HG02885 (cell line): ENCODE measurements around the gene ARG2.
A peak's percentile ranks its signal among the peaks of the same experiment; 100 is the strongest.
"Not testable (repeated sequence)": the region's sequence is repeated elsewhere in the genome, so short reads cannot be mapped to it uniquely, and the experiment has no call there.

Experiments used
- ATAC-seq: cut with Tn5 transposase; IDR thresholded peaks from one replicate; pipeline ENCODE4 v1.9.1; 2021; ENCODE audit warnings: mild to moderate bottlenecking; ENCODE audit not compliant: unreplicated experiment, poor library complexity

ARG2 gene

GRCh38 chr14:67583711-67584644 lies 35.7 kb upstream of the ARG2 start:
- peak; percentile 67 for ATAC-seq

DNA sequence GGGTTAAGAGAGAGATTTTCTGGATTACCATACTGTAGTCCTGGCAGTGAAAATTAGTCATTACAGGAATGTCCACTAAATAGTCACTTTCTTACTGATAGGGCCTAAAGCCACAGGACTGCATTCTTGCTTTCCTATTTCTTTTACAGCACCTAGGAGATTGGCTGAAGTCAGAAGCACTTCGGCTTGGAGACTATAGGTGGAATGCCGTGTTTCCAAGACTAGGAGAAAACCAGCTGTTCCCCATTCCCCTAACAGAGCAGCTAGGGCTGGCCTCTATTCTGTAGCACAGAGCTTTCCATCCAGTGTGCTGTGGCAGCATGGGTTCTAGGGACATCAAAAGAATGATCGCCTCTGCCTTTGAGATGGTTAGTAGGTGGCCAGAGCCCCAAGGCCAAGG lies 34.7 kb upstream of the ARG2 start:
- no peak for ATAC-seq

DNA sequence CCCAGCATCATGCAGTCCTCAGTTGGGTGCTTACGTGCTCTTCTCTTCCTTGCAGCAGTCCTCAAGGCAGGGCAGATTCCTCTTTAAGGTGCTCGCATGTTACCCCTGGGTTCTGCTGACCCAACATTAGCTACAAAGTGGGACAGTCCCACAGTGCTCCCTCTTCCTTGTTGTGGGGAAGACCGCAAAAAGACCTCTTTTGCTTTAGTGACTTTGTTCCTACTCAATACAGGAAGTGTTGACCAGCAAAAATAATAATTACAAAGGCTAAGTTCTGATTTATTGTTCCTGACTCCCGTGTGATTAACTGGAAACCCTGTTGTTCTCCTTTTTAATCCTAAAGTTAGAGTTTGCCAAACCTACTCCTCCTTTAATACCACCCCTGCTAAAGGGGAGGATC lies 33.4 kb upstream of the ARG2 start:
- ATAC-seq, result no peak

- ATAC-seq, result no peak
These were observed 30.4 kb upstream of the ARG2 start for GRCh38 chr14:67589204-67589770.

- ATAC-seq, result not testable (repeated sequence)
These were observed 26.1 kb upstream of the ARG2 start for GRCh38 chr14:67593650-67594049.

DNA sequence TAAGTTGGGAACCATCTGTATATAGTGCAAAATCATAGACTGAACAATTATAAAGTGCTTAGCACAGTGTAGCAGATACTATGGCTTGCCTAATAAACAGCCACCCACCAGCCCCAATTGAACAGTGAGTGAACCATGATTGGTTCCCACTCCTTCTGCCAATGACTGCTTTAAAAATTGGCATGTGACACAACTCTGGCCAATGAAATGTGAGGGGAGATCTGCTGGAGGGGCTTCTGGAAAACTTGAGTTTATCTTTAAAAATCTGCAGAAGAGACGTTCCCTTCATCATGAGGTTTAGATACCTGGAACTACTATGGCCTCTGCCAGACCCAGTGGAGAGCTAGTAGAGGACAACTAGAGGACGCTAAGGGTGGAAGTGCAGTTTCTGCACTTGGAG lies 24.3 kb upstream of the ARG2 start:
- no peak for ATAC-seq

- ATAC-seq, result peak; percentile 92
These were observed 19.8 kb upstream of the ARG2 start, which contains the start of gene PIGH for GRCh38 chr14:67599698-67600561. TSS of gene PIGH (minus strand) at chr14:67600268. CDS start at chr14:67600203, 65 bp downstream.

GRCh38 chr14:67600562-67600974 lies 19.2 kb upstream of the ARG2 start:
- ATAC-seq, result peak; percentile 0

- no peak for ATAC-seq
These were observed 17.6 kb upstream of the ARG2 start for GRCh38 chr14:67602076-67602475.

- ATAC-seq, result peak; percentile 69
These were observed 16.6 kb upstream of the ARG2 start for GRCh38 chr14:67602995-67603545.

DNA sequence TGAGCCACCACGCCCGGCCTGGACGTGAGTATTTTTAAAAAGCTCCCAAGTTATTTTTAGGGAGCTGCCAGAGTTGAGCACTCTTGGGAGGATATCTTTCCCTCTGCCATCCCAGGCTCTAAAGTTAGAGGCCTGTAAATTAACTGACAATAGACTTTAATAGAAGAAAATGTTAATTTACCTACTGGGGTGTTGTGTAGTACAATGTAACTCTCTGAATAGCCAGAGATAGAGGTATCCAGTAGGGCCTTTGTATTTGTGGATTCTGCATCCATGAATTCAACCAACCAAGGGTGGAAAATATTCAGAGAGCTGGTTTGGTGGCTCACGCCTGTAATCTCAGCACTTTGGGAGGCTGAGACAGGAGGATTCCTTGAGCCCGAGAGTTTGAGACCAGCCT lies 12.1 kb upstream of the ARG2 start:
- no peak for ATAC-seq

GRCh38 chr14:67609642-67610310 lies 9.9 kb upstream of the ARG2 start:
- ATAC-seq, result no peak

DNA sequence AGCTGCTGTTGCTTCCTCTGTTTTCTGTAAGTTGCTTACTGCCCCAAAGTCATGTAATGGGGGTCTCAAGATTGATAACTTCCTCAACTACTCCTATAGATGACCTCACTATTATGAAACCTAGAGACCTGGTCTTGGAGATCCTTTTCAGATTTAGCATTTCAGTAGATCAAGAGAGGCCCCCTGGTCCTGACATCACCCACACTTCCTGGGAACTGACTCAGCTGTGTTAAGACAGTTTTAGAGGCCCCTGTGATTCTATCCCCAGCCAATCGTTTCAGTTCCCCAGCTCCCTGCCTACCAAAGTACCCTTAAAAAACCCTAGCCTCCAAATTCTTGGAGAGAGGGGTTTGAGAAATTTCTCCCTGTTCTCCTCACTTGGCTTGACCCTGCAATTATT lies 9.2 kb upstream of the ARG2 start:
- no peak for ATAC-seq

GRCh38 chr14:67618617-67619063 lies 1.1 kb upstream of the ARG2 start:
- ATAC-seq, result no peak

GRCh38 chr14:67620217-67620785 lies 581 bp downstream of the ARG2 start:
- ATAC-seq, result no peak

DNA sequence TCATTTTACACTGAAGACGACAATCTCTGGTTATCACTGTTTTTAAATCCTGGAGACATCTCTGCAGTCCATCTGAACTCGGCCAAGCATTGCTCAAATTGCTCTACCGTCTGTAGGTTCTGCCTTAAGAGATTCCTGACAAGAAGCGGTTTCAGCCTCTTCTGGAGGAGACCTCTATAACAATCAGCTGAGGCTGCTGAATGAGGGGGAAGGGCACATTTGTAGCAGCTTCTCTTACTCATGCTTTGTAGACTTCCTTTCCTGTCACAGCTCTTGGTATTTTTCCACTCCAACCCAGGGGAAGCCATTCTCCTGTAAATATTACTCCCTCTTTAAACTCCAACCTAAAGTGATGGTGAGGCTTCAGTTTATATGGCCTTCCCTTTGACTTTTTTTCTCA lies 3.0 kb downstream of the ARG2 start:
- ATAC-seq, result no peak

DNA sequence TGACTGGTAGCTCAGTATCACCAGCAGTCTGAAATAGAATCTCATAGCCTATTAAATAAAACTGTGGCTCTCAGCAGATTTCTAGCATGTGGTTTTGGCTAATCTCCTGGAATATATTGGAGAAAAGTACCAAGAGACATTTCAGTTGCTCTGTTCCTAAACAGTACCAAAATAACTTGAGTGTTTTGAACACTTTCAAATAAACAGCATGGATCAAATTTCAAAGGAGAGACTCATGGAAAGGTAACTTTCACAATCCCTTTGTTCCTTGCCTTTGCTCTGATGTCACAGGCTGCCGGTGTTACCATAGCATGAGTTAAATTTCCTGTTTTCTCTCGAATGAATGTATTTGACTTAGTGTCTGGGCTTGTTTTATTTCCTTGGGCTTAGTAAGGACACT lies 3.4 kb downstream of the ARG2 start:
- ATAC-seq, result no peak

GRCh38 chr14:67626131-67626530 lies 6.4 kb downstream of the ARG2 start:
- ATAC-seq, result not testable (repeated sequence)

DNA sequence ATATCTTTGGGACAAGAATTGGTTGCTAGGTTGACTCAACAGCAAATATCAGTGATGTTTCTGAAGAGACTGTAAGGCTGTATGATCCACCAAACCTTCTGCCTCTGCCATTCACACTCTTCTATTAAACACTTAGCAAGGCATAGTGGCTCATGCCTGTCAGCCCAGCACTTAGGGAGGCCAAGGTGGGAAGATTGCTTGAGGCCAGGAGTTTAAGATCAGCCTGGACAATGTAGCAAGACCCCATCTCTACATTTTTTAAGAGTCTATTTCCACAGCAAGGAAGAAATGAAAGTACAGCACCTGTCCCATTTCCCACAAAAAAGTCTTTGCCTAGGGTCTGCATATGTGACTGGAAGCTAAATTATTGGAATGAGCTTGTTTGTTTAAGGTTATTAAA lies 7.8 kb downstream of the ARG2 start:
- ATAC-seq, result no peak

DNA sequence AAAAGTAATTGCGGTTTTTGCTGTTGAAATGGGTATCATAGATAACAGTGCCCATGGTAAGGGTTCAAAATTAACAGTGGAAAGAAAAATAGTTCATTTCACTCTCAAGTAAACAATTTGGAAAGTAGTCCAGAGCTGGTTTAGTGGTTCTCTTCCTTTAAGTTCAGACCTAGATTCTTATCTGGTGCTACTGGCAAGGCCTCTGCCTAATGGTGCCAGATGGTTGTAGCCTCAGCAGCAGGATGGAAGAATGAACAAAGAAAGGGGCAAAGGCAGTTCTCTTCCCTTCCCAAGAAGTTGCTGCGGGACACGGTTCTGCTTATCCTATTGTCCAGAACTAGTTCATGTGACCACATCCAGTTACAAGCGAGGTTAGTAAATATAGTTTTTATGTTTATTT lies 10.5 kb downstream of the ARG2 start:
- no peak for ATAC-seq
